GM12878 (cell line): Measurements from ENCODE around the gene FHIP1A. TPM values are rescaled to one million over a fixed set of nuclear protein-coding genes. Genes with fewer than 3 reads are reported as not detected.

Experiments used
- ATAC-seq: fragments of 200-7000 bp; cut with Tn5 transposase; 3 replicates; pipeline ENCODE4 v1.9.1; 2020; ENCODE audit warnings: mild to moderate bottlenecking, moderate library complexity
- BruUV-seq: library from RNA; stranded (reverse); fragments of 400-500 nt; replicated peaks from 2 replicates; lab custom pipeline; 2021; lab: Mats Ljungman, UMichigan
- CTCF ChIA-PET: fragments of 300-600 bp; sonication (Branson Sonifier 250); formaldehyde crosslinking; extraction: SDS; loops from one replicate; lab custom pipeline; 2021; ENCODE audit warnings: inconsistent platforms; lab: Yijun Ruan, JAX
- POLR2A ChIA-PET: fragments of 350-600 bp; formaldehyde crosslinking; extraction: SDS; loops from one replicate; lab custom pipeline; 2021; ENCODE audit warnings: inconsistent platforms; lab: Charles Lee
- RAD21 ChIA-PET: fragments of 300-600 bp; sonication (Branson Sonifier 250); formaldehyde crosslinking; loops from one replicate; lab custom pipeline; 2023; ENCODE audit warnings: antibody characterized with exemption; ENCODE audit not compliant: unreplicated experiment; lab: Charles Lee
- SMC1A ChIA-PET: fragments of 300-600 bp; sonication (Branson Sonifier 250); formaldehyde crosslinking; loops from one replicate; lab custom pipeline; 2023; ENCODE audit not compliant: unreplicated experiment, uncharacterized antibody; lab: Charles Lee
- DNase-seq: peaks from one replicate; pipeline ENCODE4 v3.0.0-alpha.2; 2011; ENCODE audit warnings: low read depth, low spot score
- FAIRE-seq: peaks from 3 replicates; lab custom pipeline; 2011; peaks lifted over from hg19 to GRCh38; lab: Jason Lieb, UNC
- H2AFZ ChIP-seq: 2 replicates; pipeline ENCODE4 v1.6.0; 2011; ENCODE audit warnings: low read depth, low read length, control low read depth; ENCODE audit not compliant: control insufficient read depth
- H3K27ac ChIP-seq: 2 replicates; pipeline ENCODE4 v1.5.1; 2011; ENCODE audit warnings: control low read depth; ENCODE audit not compliant: control insufficient read depth, insufficient read depth
- H3K27me3 ChIP-seq, 2 experiments: replicated peaks in 1 of 2; 2 replicates each; pipeline versions ENCODE4 v1.6.0 to v1.6.1; 2011; ENCODE audit warnings: low read length in 1 of 2; ENCODE audit not compliant: control insufficient read depth in 2 of 2, insufficient read depth in 2 of 2
- H3K36me3 ChIP-seq, 2 experiments: 2 replicates each; pipeline ENCODE4 v1.5.1; 2011; ENCODE audit warnings: low read length in 1 of 2; ENCODE audit not compliant: control insufficient read depth in 2 of 2, insufficient read depth in 2 of 2
- H3K4me1 ChIP-seq: 2 replicates; pipeline ENCODE4 v1.6.1; 2011; ENCODE audit warnings: mild to moderate bottlenecking, low read length, moderate library complexity, mixed read lengths; ENCODE audit not compliant: control insufficient read depth, insufficient read depth
- H3K4me2 ChIP-seq: 2 replicates; pipeline ENCODE4 v1.6.0; 2011; ENCODE audit warnings: control low read depth; ENCODE audit not compliant: control insufficient read depth, insufficient read depth
- H3K4me3 ChIP-seq: fragments of 200-600 bp; sonication (generic); 2 replicates; pipeline ENCODE4 v1.5.1; 2016
- H3K79me2 ChIP-seq: 2 replicates; pipeline ENCODE4 v1.6.0; 2011; ENCODE audit warnings: low read length; ENCODE audit not compliant: control insufficient read depth, insufficient read depth
- H3K9ac ChIP-seq: 2 replicates; pipeline ENCODE4 v1.8.0; 2011; ENCODE audit warnings: low read length, control low read depth, mixed read lengths; ENCODE audit not compliant: control insufficient read depth, insufficient read depth
- H3K9me3 ChIP-seq: replicated peaks from 3 replicates; pipeline ENCODE4 v1.5.1; 2011; ENCODE audit warnings: mild to moderate bottlenecking, low read length; ENCODE audit not compliant: control insufficient read depth, insufficient read depth
- H4K20me1 ChIP-seq: 2 replicates; pipeline ENCODE4 v1.6.0; 2011; ENCODE audit not compliant: control insufficient read depth, insufficient read depth
- ASH2L ChIP-seq: fragments of 300-600, 200-600 bp; sonication (generic); IDR thresholded peaks from 2 replicates; pipeline ENCODE4 v1.6.1; 2017; ENCODE audit warnings: low read depth, mild to moderate bottlenecking, borderline replicate concordance
- FOXK2 ChIP-seq: fragments of 450-650 bp; IDR thresholded peaks from 2 replicates; pipeline ENCODE4 v1.6.1; 2017; ENCODE audit warnings: mild to moderate bottlenecking, moderate library complexity
- HDAC2 ChIP-seq: fragments of 200-600 bp; sonication (generic); IDR thresholded peaks from 2 replicates; pipeline ENCODE4 v1.6.1; 2017
- IRF4 ChIP-seq: IDR thresholded peaks from 2 replicates; pipeline ENCODE4 v1.6.1; 2011; ENCODE audit warnings: low read depth, low read length
- NBN ChIP-seq: fragments of 450-650 bp; IDR thresholded peaks from 2 replicates; pipeline ENCODE4 v1.6.1; 2016
- WGBS: methylation state at CpG from one replicate; pipeline ENCODE4 v1.1.6; 2016; ENCODE audit warnings: low lambda C conversion rate; ENCODE audit not compliant: insufficient replicate concordance, insufficient coverage; ENCODE audit errors: missing lambda C conversion rate; 5-methylcytosine and 5-hydroxymethylcytosine counted together
- in situ Hi-C: fragments of 300-500 bp; cut with MboI; formaldehyde crosslinking; loops from 9 replicates; pipeline ENCODE4 v1.14.3; 2018; ENCODE audit warnings: mixed read lengths
- intact Hi-C: fragments of 100-400 bp; cut with micrococcal nuclease; formaldehyde crosslinking; loops from one replicate; pipeline ENCODE4 v1.14.2; 2022; ENCODE audit not compliant: unreplicated experiment
- polyA plus RNA-seq, 11 experiments: library from polyadenylated mRNA; depleted of rRNA in 4 of 11; unstranded in 6 of 11; stranded (reverse) in 5 of 11; fragments of >200 nt; fragmentation: Nextera tagmentation in 4 of 11; fragmentation: Illumina TruSeq in 1 of 11; extraction: Ambion mirVana in 4 of 11; extraction: Trizol in 1 of 11; gene quantifications; 1 replicate in 1 of 11; 2 replicates in 10 of 11; pipeline versions ENCODE4 v1.2.1 to v1.2.3, GENCODE V29; 2011 to 2016; ENCODE audit warnings: inconsistent platforms in 2 of 11, missing spikeins in 2 of 11, low read depth in 1 of 11
- total RNA-seq, 4 experiments: library from RNA; depleted of rRNA in 3 of 4; stranded (reverse); fragments of >200 nt in 3 of 4; fragmentation: Illumina TruSeq in 1 of 4; extraction: Trizol in 1 of 4; gene quantifications; 2 replicates each; pipeline versions ENCODE4 v1.2.1 to v1.2.3, GENCODE V29; 2013 to 2021
- TF ChIP-seq, protein P1 (sequence below): fragments of 450-650 bp; IDR thresholded peaks from 2 replicates; pipeline ENCODE4 v1.6.1; 2017; ENCODE audit warnings: antibody characterized with exemption, mild to moderate bottlenecking, moderate library complexity

The FHIP1A gene
- total and polyA plus RNA-seq, 10 of the 15 experiments (the other 5 are each of a cell fraction or from before 2014, with no cell fraction given): 0.02 to 5.5 (median 0.13) TPM; not detected in 1

GRCh38 chr4:151455212-151455611 lies 46.2 kb downstream of the FHIP1A start:
- H3K36me3 ChIP-seq: no peaks in the 10 kb centered on the region
- 0% methylated on average over 1 of the region's 1 CpG for WGBS
- H3K4me1 ChIP-seq: no peaks in the 10 kb centered on the region
- no TSS peak for BruUV-seq
- POLR2A ChIA-PET: interaction anchor here (0.7 kb wide), 1 partner anchor 13 kb away, joined by 3 read pairs; no protein-coding TSS in a partner anchor
- H3K9me3 ChIP-seq: no peaks in the 10 kb centered on the region
- no peak overlapping the region for H3K4me3 ChIP-seq
- H2AFZ ChIP-seq: no peak overlapping the region
- H3K27me3 ChIP-seq: no peaks in the 10 kb centered on the region
- H3K79me2 ChIP-seq: no peaks in the 10 kb centered on the region
- no peak for FAIRE-seq
- no peak for ATAC-seq
- H3K4me2 ChIP-seq: no peak overlapping the region
- DNase-seq: no peak
- no peaks in the 10 kb centered on the region for H4K20me1 ChIP-seq
- H3K9ac ChIP-seq: no peak overlapping the region
- SMC1A ChIA-PET: interaction anchor here (1.3 kb wide), 1 partner anchor 11 kb away, joined by 3 read pairs; no protein-coding TSS in a partner anchor
- H3K27ac ChIP-seq: no peak overlapping the region
- RAD21 ChIA-PET: no interaction called here
- CTCF ChIA-PET: interaction anchor here (1.6 kb wide), 1 partner anchor 10 kb away, joined by 4 read pairs; no protein-coding TSS in a partner anchor
- intact Hi-C loops (no loop called here), in situ Hi-C loops (no loop called here)
- no peak for TF ChIP-seq HDAC2
- TF ChIP-seq FOXK2: no peak
- TF ChIP-seq IRF4: no peak
- no peak for TF ChIP-seq ASH2L
- TF ChIP-seq, protein P1, sequence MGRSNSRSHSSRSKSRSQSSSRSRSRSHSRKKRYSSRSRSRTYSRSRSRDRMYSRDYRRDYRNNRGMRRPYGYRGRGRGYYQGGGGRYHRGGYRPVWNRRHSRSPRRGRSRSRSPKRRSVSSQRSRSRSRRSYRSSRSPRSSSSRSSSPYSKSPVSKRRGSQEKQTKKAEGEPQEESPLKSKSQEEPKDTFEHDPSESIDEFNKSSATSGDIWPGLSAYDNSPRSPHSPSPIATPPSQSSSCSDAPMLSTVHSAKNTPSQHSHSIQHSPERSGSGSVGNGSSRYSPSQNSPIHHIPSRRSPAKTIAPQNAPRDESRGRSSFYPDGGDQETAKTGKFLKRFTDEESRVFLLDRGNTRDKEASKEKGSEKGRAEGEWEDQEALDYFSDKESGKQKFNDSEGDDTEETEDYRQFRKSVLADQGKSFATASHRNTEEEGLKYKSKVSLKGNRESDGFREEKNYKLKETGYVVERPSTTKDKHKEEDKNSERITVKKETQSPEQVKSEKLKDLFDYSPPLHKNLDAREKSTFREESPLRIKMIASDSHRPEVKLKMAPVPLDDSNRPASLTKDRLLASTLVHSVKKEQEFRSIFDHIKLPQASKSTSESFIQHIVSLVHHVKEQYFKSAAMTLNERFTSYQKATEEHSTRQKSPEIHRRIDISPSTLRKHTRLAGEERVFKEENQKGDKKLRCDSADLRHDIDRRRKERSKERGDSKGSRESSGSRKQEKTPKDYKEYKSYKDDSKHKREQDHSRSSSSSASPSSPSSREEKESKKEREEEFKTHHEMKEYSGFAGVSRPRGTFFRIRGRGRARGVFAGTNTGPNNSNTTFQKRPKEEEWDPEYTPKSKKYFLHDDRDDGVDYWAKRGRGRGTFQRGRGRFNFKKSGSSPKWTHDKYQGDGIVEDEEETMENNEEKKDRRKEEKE: no peak
- TF ChIP-seq NBN: no peak
